Activated T-helper 1 cell treated with anti-CD3 and anti-CD28 coated beads, Interleukin-2, amount 50 U/mL, for 16 hours (primary cell): Measurements from ENCODE around the gene PTPRR.

ENCODE experiments used
- DNase-seq, 2 donors: peaks; one replicate each; pipeline ENCODE4 v3.0.0-alpha.2; 2020; ENCODE audit warnings: low read depth in 1 of 2, low spot score in 1 of 2

The PTPRR gene

GRCh38 chr12:70648831-70649230 lies 271.7 kb downstream of the PTPRR start:
- no peak for DNase-seq

- no peak for DNase-seq
Observed at GRCh38 chr12:70648191-70648590, 272.3 kb downstream of the PTPRR start.

GRCh38 chr12:70646850-70647249 lies 273.7 kb downstream of the PTPRR start:
- no peak for DNase-seq

GRCh38 chr12:70645494-70646317 lies 274.8 kb downstream of the PTPRR start:
- no peak for DNase-seq

GRCh38 chr12:70644861-70645260 lies 275.7 kb downstream of the PTPRR start:
- no peak for DNase-seq

GRCh38 chr12:70643939-70644338 lies 276.6 kb downstream of the PTPRR start:
- DNase-seq = no peak

- no peak for DNase-seq
Observed at GRCh38 chr12:70641691-70642090, 278.8 kb downstream of the PTPRR start.

- DNase-seq = no peak
Observed at GRCh38 chr12:70640901-70641300, 279.6 kb downstream of the PTPRR start.

GRCh38 chr12:70639535-70639934 lies 281.0 kb downstream of the PTPRR start:
- no peak for DNase-seq

GRCh38 chr12:70638639-70639360 lies 281.7 kb downstream of the PTPRR start:
- DNase-seq = no peak

- DNase-seq = no peak
Observed at GRCh38 chr12:70637303-70638085, 283.0 kb downstream of the PTPRR start, which contains the start of gene PTPRB. Gene PTPRB, minus strand, starts transcription at chr12:70637429. Its CDS starts 34 bp downstream, at chr12:70637395.

GRCh38 chr12:70635755-70636154 lies 284.8 kb downstream of the PTPRR start:
- DNase-seq = no peak

- DNase-seq = no peak
Observed at GRCh38 chr12:70628701-70629480, 291.6 kb downstream of the PTPRR start.

GRCh38 chr12:70627677-70628076 lies 292.9 kb downstream of the PTPRR start:
- no peak for DNase-seq

GRCh38 chr12:70626180-70626579 lies 294.4 kb downstream of the PTPRR start:
- no peak for DNase-seq

GRCh38 chr12:70619471-70620152 lies 300.9 kb downstream of the PTPRR start:
- no peak for DNase-seq

- DNase-seq = no peak
Observed at GRCh38 chr12:70618371-70618770, 302.2 kb downstream of the PTPRR start.

- DNase-seq = no peak
Observed at GRCh38 chr12:70617450-70617849, 303.1 kb downstream of the PTPRR start.

- DNase-seq = no peak
Observed at GRCh38 chr12:70615174-70615866, 305.2 kb downstream of the PTPRR start.
